K562 (cell line): ENCODE data around the gene STX1B. TPM values are rescaled to one million over a fixed set of nuclear protein-coding genes. Genes with fewer than 3 reads are reported as not detected.

Experiments
- ATF1 ChIP-seq, 2 experiments: fragments of 450-650 bp in 1 of 2; IDR thresholded peaks; 2 replicates each; pipeline ENCODE4 v1.6.1; 2016; ENCODE audit warnings: missing compliant biosample characterization in 1 of 2, missing genetic modification characterization in 1 of 2
- HNRNPH1 ChIP-seq: fragments of 200-400 bp; formaldehyde crosslinking; optimal IDR thresholded peaks from 2 replicates; pipeline ENCODE3; 2017; ENCODE audit warnings: low read depth, mild to moderate bottlenecking, low read length, moderate library complexity
- KLF6 ChIP-seq: fragments of 250-450 bp; sonication (Bioruptor Pico); IDR thresholded peaks from 2 replicates; pipeline ENCODE4 v1.4.0; 2020; ENCODE audit warnings: mild to moderate bottlenecking, moderate library complexity, borderline replicate concordance
- RCOR1 ChIP-seq, 2 experiments: IDR thresholded peaks; 2 replicates each; pipeline ENCODE4 v1.6.1; 2012; ENCODE audit warnings: low read depth in 2 of 2, low read length in 2 of 2, borderline replicate concordance in 1 of 2, improper control_type of control experiment in 1 of 2
- SMARCB1 ChIP-seq: IDR thresholded peaks from 2 replicates; pipeline ENCODE4 v1.6.1; 2011; ENCODE audit warnings: improper control_type of control experiment, low read depth; ENCODE audit not compliant: insufficient read length
- TCF7 ChIP-seq: sonication (generic); IDR thresholded peaks from 2 replicates; pipeline ENCODE4 v1.6.1; 2016; ENCODE audit warnings: antibody characterized with exemption, borderline replicate concordance
- ZNF347 ChIP-seq: fragments of 450-650 bp; formaldehyde crosslinking; IDR thresholded peaks from 2 replicates; pipeline ENCODE4 v1.4.0; 2020; ENCODE audit warnings: low read depth, mild to moderate bottlenecking, moderate library complexity
- polyA plus RNA-seq, 8 experiments: library from polyadenylated mRNA; depleted of rRNA in 4 of 8; stranded (reverse) in 5 of 8; unstranded in 3 of 8; fragments of >200 nt; fragmentation: Nextera tagmentation in 2 of 8; fragmentation: Illumina TruSeq in 1 of 8; extraction: Ambion mirVana in 2 of 8; extraction: Trizol in 1 of 8; gene quantifications; 2 replicates each; pipeline versions ENCODE4 v1.2.1 to v1.2.3, GENCODE V29; 2011 to 2014; ENCODE audit warnings: inconsistent platforms in 1 of 8, missing spikeins in 1 of 8
- total RNA-seq, 7 experiments: library from RNA; depleted of rRNA in 6 of 7; stranded (reverse); fragments of >200 nt in 6 of 7; fragmentation: Illumina TruSeq in 2 of 7; extraction: Trizol in 2 of 7; gene quantifications; 2 replicates each; pipeline versions ENCODE4 v1.2.1 to v1.2.3, GENCODE V29; 2011 to 2021; ENCODE audit warnings: low replicate concordance in 1 of 7
- TF ChIP-seq, protein P1 (sequence below): fragments of 450-650 bp; IDR thresholded peaks from 2 replicates; pipeline ENCODE4 v1.6.1; 2016; ENCODE audit warnings: mild to moderate bottlenecking, moderate library complexity
- TF ChIP-seq, protein P2 (sequence below), 2 experiments: fragments of 450-650 bp in 1 of 2; IDR thresholded peaks; 2 replicates each; pipeline ENCODE4 v1.6.1; 2011 to 2017; ENCODE audit warnings: low read depth in 2 of 2, antibody characterized with exemption in 1 of 2, borderline replicate concordance in 1 of 2, low read length in 1 of 2, mild to moderate bottlenecking in 1 of 2, mixed read lengths in 1 of 2; ENCODE audit not compliant: control insufficient read depth in 1 of 2

The STX1B gene
- total and polyA plus RNA-seq, 9 of the 15 experiments (the other 6 are each of a cell fraction or from before 2014, with no cell fraction given): 0.07 to 2.5 (median 0.86) TPM

DNA sequence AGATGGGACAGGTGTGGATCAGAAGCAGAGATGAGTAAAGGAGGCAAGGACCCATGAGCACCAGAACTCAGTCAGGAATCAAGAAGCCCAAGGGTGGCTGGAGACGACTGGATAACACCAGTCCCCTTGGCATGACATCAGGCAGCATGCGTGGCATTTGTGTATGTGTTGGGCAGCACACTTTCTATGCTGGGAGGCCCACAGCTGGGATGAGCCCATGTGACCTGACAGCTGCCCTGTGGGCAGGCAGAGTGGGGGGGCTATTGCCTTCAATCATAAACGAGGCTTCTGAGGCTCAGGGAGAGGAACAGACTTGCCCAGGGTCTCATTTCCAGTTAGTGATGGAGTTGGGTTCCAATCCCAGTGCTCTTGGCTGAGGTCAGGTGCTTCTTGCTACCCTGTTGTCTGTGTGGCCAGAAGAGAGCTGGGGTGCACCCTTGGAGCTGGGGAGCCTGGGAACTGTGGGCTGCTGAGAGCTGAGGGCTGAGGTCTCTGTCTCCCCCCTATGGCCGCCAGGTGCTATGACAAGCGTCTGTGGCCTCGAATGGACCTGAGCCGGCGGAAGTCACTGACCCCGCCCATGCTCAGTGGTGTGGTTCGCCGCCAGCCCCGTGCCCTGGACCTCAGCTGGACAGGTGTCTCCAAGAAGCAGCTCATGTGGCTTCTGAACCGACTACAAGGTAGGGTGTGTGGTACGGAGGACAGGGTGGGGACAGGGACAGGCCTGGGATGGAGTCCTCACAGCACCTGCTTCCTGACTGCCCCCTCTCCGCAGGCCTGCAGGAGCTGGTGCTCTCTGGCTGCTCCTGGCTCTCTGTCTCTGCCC, 68.6 kb downstream of the STX1B start (continued):
- TF ChIP-seq, protein P1, sequence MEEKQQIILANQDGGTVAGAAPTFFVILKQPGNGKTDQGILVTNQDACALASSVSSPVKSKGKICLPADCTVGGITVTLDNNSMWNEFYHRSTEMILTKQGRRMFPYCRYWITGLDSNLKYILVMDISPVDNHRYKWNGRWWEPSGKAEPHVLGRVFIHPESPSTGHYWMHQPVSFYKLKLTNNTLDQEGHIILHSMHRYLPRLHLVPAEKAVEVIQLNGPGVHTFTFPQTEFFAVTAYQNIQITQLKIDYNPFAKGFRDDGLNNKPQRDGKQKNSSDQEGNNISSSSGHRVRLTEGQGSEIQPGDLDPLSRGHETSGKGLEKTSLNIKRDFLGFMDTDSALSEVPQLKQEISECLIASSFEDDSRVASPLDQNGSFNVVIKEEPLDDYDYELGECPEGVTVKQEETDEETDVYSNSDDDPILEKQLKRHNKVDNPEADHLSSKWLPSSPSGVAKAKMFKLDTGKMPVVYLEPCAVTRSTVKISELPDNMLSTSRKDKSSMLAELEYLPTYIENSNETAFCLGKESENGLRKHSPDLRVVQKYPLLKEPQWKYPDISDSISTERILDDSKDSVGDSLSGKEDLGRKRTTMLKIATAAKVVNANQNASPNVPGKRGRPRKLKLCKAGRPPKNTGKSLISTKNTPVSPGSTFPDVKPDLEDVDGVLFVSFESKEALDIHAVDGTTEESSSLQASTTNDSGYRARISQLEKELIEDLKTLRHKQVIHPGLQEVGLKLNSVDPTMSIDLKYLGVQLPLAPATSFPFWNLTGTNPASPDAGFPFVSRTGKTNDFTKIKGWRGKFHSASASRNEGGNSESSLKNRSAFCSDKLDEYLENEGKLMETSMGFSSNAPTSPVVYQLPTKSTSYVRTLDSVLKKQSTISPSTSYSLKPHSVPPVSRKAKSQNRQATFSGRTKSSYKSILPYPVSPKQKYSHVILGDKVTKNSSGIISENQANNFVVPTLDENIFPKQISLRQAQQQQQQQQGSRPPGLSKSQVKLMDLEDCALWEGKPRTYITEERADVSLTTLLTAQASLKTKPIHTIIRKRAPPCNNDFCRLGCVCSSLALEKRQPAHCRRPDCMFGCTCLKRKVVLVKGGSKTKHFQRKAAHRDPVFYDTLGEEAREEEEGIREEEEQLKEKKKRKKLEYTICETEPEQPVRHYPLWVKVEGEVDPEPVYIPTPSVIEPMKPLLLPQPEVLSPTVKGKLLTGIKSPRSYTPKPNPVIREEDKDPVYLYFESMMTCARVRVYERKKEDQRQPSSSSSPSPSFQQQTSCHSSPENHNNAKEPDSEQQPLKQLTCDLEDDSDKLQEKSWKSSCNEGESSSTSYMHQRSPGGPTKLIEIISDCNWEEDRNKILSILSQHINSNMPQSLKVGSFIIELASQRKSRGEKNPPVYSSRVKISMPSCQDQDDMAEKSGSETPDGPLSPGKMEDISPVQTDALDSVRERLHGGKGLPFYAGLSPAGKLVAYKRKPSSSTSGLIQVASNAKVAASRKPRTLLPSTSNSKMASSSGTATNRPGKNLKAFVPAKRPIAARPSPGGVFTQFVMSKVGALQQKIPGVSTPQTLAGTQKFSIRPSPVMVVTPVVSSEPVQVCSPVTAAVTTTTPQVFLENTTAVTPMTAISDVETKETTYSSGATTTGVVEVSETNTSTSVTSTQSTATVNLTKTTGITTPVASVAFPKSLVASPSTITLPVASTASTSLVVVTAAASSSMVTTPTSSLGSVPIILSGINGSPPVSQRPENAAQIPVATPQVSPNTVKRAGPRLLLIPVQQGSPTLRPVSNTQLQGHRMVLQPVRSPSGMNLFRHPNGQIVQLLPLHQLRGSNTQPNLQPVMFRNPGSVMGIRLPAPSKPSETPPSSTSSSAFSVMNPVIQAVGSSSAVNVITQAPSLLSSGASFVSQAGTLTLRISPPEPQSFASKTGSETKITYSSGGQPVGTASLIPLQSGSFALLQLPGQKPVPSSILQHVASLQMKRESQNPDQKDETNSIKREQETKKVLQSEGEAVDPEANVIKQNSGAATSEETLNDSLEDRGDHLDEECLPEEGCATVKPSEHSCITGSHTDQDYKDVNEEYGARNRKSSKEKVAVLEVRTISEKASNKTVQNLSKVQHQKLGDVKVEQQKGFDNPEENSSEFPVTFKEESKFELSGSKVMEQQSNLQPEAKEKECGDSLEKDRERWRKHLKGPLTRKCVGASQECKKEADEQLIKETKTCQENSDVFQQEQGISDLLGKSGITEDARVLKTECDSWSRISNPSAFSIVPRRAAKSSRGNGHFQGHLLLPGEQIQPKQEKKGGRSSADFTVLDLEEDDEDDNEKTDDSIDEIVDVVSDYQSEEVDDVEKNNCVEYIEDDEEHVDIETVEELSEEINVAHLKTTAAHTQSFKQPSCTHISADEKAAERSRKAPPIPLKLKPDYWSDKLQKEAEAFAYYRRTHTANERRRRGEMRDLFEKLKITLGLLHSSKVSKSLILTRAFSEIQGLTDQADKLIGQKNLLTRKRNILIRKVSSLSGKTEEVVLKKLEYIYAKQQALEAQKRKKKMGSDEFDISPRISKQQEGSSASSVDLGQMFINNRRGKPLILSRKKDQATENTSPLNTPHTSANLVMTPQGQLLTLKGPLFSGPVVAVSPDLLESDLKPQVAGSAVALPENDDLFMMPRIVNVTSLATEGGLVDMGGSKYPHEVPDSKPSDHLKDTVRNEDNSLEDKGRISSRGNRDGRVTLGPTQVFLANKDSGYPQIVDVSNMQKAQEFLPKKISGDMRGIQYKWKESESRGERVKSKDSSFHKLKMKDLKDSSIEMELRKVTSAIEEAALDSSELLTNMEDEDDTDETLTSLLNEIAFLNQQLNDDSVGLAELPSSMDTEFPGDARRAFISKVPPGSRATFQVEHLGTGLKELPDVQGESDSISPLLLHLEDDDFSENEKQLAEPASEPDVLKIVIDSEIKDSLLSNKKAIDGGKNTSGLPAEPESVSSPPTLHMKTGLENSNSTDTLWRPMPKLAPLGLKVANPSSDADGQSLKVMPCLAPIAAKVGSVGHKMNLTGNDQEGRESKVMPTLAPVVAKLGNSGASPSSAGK: no peak
- TF ChIP-seq KLF6 (CRISPR knock-in tag): no peak
- no peak for TF ChIP-seq ATF1 (CRISPR knock-in tag; IDR thresholded peaks at IDR 0.05)
- TF ChIP-seq ATF1 (tag; IDR thresholded peaks at IDR 0.05): 0 out of 2 replicates have a peak, but pooled peaks have one; percentile 19
- TF ChIP-seq ZNF347 (CRISPR knock-in tag): no peak
- TF ChIP-seq RCOR1 (IDR thresholded peaks at IDR 0.05; ENCODE audit: borderline replicate concordance in 1 of 2, low read depth in 2 of 2, low read length in 2 of 2): peak in 1 of 2 experiments; percentile 18; a peak in 1 of 4 replicates
- no peak for TF ChIP-seq SMARCB1
- TF ChIP-seq HNRNPH1: no peak
- TF ChIP-seq TCF7: 0 out of 2 replicates have a peak, but pooled peaks have one; percentile 11
- TF ChIP-seq, protein P2, sequence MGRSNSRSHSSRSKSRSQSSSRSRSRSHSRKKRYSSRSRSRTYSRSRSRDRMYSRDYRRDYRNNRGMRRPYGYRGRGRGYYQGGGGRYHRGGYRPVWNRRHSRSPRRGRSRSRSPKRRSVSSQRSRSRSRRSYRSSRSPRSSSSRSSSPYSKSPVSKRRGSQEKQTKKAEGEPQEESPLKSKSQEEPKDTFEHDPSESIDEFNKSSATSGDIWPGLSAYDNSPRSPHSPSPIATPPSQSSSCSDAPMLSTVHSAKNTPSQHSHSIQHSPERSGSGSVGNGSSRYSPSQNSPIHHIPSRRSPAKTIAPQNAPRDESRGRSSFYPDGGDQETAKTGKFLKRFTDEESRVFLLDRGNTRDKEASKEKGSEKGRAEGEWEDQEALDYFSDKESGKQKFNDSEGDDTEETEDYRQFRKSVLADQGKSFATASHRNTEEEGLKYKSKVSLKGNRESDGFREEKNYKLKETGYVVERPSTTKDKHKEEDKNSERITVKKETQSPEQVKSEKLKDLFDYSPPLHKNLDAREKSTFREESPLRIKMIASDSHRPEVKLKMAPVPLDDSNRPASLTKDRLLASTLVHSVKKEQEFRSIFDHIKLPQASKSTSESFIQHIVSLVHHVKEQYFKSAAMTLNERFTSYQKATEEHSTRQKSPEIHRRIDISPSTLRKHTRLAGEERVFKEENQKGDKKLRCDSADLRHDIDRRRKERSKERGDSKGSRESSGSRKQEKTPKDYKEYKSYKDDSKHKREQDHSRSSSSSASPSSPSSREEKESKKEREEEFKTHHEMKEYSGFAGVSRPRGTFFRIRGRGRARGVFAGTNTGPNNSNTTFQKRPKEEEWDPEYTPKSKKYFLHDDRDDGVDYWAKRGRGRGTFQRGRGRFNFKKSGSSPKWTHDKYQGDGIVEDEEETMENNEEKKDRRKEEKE (IDR thresholded peaks at IDR 0.05; ENCODE audit: borderline replicate concordance in 1 of 2, control insufficient read depth in 1 of 2, low read depth in 2 of 2, low read length in 1 of 2): no peak
